ENCODE measurements around the gene CDKL4. TPM values are rescaled to one million over a fixed set of nuclear protein-coding genes. Genes with fewer than 3 reads are reported as not detected.

The CDKL4 gene
- total RNA-seq, 1 experiment from 2014 or later = 0.46 TPM

DNA sequence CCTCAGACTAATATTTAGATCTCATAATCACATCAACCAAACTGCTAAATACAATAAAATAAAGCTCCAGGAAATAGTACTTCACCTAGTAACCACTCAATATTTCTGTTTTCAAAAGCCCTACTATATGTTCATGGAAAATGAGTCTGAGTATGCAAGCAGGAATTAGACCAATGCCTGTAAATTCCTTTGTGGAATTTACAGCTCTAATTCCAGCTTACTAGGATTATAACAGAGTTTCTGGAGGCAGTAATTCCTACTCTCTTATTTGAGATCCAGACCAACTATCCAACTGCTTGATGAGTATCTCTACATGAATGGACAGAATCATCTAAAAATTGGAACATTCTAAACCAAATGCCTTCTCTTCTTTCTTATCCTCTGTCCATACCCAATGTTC, 11.6 kb downstream of the CDKL4 start:
- peaks cover 23% of the 10 kb centered on the region for H3K36me3 Mint-ChIP-seq
- peaks cover 22% of the 10 kb centered on the region for H3K9me3 Mint-ChIP-seq
- ATAC-seq = no peak
- DNase-seq (ENCODE audit: low spot score) = no peak
- H3K27ac Mint-ChIP-seq = no peak overlapping the region; the same call in 1 of the 2 replicates
- no peak overlapping the region for H3K4me3 Mint-ChIP-seq
- ChIA-PET POLR2A (no interaction called here), CTCF (interaction anchor here (1.8 kb wide), 1 partner anchor 285 kb away, joined by 9 read pairs; no protein-coding TSS in a partner anchor)
- TF ChIP-seq ZNF396 (CRISPR knock-in tag; IDR thresholded peaks at IDR 0.05; ENCODE audit: borderline replicate concordance) (no peak), JUN (CRISPR knock-in tag; IDR thresholded peaks at IDR 0.05) (no peak), CREB1 (CRISPR knock-in tag; IDR thresholded peaks at IDR 0.05) (no peak), ZNF263 (CRISPR knock-in tag; IDR thresholded peaks at IDR 0.05; ENCODE audit: low read depth) (no peak), SOX15 (CRISPR knock-in tag; IDR thresholded peaks at IDR 0.05) (no peak)
- TF ChIP-seq, protein P1, sequence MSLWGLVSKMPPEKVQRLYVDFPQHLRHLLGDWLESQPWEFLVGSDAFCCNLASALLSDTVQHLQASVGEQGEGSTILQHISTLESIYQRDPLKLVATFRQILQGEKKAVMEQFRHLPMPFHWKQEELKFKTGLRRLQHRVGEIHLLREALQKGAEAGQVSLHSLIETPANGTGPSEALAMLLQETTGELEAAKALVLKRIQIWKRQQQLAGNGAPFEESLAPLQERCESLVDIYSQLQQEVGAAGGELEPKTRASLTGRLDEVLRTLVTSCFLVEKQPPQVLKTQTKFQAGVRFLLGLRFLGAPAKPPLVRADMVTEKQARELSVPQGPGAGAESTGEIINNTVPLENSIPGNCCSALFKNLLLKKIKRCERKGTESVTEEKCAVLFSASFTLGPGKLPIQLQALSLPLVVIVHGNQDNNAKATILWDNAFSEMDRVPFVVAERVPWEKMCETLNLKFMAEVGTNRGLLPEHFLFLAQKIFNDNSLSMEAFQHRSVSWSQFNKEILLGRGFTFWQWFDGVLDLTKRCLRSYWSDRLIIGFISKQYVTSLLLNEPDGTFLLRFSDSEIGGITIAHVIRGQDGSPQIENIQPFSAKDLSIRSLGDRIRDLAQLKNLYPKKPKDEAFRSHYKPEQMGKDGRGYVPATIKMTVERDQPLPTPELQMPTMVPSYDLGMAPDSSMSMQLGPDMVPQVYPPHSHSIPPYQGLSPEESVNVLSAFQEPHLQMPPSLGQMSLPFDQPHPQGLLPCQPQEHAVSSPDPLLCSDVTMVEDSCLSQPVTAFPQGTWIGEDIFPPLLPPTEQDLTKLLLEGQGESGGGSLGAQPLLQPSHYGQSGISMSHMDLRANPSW (CRISPR knock-in tag; conservative IDR thresholded peaks at IDR 0.05; ENCODE audit: low read depth) = no peak
- TF ChIP-seq, protein P2, sequence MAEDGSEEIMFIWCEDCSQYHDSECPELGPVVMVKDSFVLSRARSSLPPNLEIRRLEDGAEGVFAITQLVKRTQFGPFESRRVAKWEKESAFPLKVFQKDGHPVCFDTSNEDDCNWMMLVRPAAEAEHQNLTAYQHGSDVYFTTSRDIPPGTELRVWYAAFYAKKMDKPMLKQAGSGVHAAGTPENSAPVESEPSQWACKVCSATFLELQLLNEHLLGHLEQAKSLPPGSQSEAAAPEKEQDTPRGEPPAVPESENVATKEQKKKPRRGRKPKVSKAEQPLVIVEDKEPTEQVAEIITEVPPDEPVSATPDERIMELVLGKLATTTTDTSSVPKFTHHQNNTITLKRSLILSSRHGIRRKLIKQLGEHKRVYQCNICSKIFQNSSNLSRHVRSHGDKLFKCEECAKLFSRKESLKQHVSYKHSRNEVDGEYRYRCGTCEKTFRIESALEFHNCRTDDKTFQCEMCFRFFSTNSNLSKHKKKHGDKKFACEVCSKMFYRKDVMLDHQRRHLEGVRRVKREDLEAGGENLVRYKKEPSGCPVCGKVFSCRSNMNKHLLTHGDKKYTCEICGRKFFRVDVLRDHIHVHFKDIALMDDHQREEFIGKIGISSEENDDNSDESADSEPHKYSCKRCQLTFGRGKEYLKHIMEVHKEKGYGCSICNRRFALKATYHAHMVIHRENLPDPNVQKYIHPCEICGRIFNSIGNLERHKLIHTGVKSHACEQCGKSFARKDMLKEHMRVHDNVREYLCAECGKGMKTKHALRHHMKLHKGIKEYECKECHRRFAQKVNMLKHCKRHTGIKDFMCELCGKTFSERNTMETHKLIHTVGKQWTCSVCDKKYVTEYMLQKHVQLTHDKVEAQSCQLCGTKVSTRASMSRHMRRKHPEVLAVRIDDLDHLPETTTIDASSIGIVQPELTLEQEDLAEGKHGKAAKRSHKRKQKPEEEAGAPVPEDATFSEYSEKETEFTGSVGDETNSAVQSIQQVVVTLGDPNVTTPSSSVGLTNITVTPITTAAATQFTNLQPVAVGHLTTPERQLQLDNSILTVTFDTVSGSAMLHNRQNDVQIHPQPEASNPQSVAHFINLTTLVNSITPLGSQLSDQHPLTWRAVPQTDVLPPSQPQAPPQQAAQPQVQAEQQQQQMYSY (CRISPR knock-in tag; IDR thresholded peaks at IDR 0.05) = no peak
- TF ChIP-seq, protein P3, sequence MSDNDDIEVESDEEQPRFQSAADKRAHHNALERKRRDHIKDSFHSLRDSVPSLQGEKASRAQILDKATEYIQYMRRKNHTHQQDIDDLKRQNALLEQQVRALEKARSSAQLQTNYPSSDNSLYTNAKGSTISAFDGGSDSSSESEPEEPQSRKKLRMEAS (CRISPR knock-in tag; IDR thresholded peaks at IDR 0.05) = no peak
- no peaks in the 10 kb centered on the region for H3K27me3 Mint-ChIP-seq (ENCODE audit: low read depth)
- H3K4me1 Mint-ChIP-seq = peaks cover 42% of the 10 kb centered on the region

DNA sequence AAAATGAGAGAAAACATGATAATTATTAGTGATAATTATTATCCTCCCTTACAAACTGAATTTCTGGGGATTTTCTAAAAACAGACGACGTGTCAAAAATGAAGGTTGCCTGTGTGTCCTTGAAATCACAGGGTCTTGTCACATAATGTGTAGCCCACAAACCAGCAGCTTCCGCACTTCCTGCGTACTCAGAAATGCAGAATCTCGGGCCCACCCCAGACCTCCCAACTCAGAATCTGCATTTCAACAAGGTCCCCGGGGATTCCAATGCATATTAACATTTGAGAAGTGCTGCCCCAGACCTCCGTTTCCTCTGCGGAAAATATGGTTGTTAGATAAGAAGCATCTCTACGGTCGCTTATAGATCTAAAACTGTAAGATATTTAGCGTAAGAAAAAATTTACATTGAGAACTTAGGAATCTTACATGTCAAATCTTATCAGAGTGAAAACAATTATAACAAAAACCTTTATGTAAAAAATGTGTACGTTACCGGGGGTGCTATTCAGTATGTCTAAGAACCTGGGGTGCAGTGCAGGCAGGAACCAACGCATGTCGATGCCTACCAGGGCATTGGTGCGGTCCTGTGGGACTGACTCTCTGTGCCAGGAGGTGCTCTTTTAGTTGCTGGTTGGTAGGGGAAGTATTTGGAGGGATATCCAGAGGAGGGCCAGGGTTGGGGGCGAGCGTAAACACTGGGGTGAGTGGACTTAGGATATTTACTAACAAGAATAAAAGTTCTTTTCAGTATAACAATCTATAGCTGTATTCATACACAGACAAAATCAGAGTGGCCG, 15.2 kb downstream of the CDKL4 start:
- CTCF ChIA-PET = interaction anchor here (0.7 to 4.0 kb wide), 44 partner anchors 9 to 647 kb away, joined by 3 to 121 read pairs (median 4); partner anchors contain the start of genes DHX57, MORN2 and SOS1
- peak; percentile 36 for DNase-seq (ENCODE audit: low spot score)
- peak; percentile 57 for ATAC-seq
- Mint-ChIP-seq H3K4me1 (peaks cover 50% of the 10 kb centered on the region), H3K36me3 (no peaks in the 10 kb centered on the region), H3K27me3 (ENCODE audit: low read depth) (no peaks in the 10 kb centered on the region), H3K27ac (peak overlapping the region; percentile 87), H3K9me3 (no peaks in the 10 kb centered on the region), H3K4me3 (peak overlapping the region; percentile 67)
- TF ChIP-seq TEAD1 (CRISPR knock-in tag; IDR thresholded peaks at IDR 0.05) = 0 out of 2 replicates have a peak, but pooled peaks have one; percentile 55
- TF ChIP-seq, protein P3 (CRISPR knock-in tag; IDR thresholded peaks at IDR 0.05) = 0 out of 2 replicates have a peak, but pooled peaks have one; percentile 13
- no peak for TF ChIP-seq ZNF219 (CRISPR knock-in tag; IDR thresholded peaks at IDR 0.05; ENCODE audit: borderline replicate concordance)
- TF ChIP-seq FOXK1 (CRISPR knock-in tag; IDR thresholded peaks at IDR 0.05) = no peak
- POLR2A ChIA-PET = interaction anchor here (0.6 to 1.4 kb wide), 4 partner anchors 24 to 493 kb away, joined by 3 to 10 read pairs (median 6); partner anchors contain the start of gene SOS1

DNA sequence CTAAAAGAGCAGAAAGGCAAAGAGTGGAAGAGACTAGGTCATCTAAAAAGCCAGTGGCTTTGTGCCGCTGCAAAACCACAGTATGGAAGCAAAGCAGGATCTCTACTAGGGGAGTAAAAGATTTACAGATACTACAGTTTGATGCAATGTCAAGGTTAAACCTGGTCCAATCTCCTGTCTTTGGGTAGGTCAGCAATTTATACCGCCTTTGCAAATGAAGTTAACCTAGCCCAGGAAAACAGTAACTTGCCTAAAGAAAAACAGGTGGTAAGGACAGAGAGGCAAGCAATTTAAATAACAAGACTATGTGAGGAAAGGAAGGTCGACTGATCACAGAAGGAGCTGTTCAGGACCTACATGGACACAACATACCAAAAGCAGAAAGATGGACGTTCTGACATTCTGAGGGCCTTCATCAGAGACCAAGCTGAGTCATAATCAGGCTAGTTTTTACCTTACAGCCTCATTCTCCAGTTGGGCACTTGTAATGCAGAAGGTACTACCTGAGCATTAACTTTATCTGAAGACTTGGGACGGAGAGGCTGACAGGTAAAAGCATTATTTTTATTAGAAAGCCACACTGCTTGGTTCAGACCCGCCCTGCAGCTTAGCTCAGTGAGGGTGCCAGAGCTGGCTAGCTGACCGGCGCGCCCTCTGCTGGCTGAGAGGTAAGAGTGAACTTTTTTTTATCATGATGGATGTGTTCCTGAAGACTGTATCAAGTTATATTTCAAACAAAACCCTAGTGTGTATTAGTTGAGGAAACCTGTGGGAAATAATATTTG, 15.9 kb downstream of the CDKL4 start:
- Mint-ChIP-seq H3K4me3 (peak overlapping the region; percentile 67), H3K4me1 (peaks cover 44% of the 10 kb centered on the region), H3K36me3 (no peaks in the 10 kb centered on the region), H3K27ac (peak overlapping the region; percentile 97), H3K27me3 (ENCODE audit: low read depth) (no peaks in the 10 kb centered on the region), H3K9me3 (no peaks in the 10 kb centered on the region)
- ChIA-PET CTCF (interaction anchor here (0.6 to 4.0 kb wide), 35 partner anchors 9 to 376 kb away, joined by 3 to 121 read pairs (median 4); partner anchors contain the start of genes DHX57, MORN2 and SOS1), POLR2A (interaction anchor here (0.6 to 1.4 kb wide), 4 partner anchors 23 to 492 kb away, joined by 3 to 10 read pairs (median 6); partner anchors contain the start of gene SOS1)
- DNase-seq (ENCODE audit: low spot score) (peak; percentile 80), ATAC-seq (peak; percentile 74)
- TF ChIP-seq, protein P4, sequence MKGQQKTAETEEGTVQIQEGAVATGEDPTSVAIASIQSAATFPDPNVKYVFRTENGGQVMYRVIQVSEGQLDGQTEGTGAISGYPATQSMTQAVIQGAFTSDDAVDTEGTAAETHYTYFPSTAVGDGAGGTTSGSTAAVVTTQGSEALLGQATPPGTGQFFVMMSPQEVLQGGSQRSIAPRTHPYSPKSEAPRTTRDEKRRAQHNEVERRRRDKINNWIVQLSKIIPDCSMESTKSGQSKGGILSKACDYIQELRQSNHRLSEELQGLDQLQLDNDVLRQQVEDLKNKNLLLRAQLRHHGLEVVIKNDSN (CRISPR knock-in tag; IDR thresholded peaks at IDR 0.05) = no peak
- no peak for TF ChIP-seq SOX15 (CRISPR knock-in tag; IDR thresholded peaks at IDR 0.05)
- TF ChIP-seq, protein P3 (CRISPR knock-in tag; IDR thresholded peaks at IDR 0.05) = 0 out of 2 replicates have a peak, but pooled peaks have one; percentile 31
- TF ChIP-seq, protein P5, sequence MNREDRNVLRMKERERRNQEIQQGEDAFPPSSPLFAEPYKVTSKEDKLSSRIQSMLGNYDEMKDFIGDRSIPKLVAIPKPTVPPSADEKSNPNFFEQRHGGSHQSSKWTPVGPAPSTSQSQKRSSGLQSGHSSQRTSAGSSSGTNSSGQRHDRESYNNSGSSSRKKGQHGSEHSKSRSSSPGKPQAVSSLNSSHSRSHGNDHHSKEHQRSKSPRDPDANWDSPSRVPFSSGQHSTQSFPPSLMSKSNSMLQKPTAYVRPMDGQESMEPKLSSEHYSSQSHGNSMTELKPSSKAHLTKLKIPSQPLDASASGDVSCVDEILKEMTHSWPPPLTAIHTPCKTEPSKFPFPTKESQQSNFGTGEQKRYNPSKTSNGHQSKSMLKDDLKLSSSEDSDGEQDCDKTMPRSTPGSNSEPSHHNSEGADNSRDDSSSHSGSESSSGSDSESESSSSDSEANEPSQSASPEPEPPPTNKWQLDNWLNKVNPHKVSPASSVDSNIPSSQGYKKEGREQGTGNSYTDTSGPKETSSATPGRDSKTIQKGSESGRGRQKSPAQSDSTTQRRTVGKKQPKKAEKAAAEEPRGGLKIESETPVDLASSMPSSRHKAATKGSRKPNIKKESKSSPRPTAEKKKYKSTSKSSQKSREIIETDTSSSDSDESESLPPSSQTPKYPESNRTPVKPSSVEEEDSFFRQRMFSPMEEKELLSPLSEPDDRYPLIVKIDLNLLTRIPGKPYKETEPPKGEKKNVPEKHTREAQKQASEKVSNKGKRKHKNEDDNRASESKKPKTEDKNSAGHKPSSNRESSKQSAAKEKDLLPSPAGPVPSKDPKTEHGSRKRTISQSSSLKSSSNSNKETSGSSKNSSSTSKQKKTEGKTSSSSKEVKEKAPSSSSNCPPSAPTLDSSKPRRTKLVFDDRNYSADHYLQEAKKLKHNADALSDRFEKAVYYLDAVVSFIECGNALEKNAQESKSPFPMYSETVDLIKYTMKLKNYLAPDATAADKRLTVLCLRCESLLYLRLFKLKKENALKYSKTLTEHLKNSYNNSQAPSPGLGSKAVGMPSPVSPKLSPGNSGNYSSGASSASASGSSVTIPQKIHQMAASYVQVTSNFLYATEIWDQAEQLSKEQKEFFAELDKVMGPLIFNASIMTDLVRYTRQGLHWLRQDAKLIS (CRISPR knock-in tag; IDR thresholded peaks at IDR 0.05; ENCODE audit: borderline replicate concordance) = no peak
- TF ChIP-seq NR2C2 (CRISPR knock-in tag; IDR thresholded peaks at IDR 0.05) = no peak
- TF ChIP-seq GTF2I (CRISPR knock-in tag; conservative IDR thresholded peaks at IDR 0.05) = no peak

All from WTC11 (cell line).